K562 treated with DMSO at 1 percent for 12 hours (cell line): ENCODE results near the gene IKZF2. TPM values are rescaled to one million over a fixed set of nuclear protein-coding genes. Genes with fewer than 3 reads are reported as not detected.

ENCODE experiments used
- total RNA-seq: library from RNA; unstranded; fragments of 300-600 nt; gene quantifications from 2 replicates; pipeline ENCODE4 v1.2.3, GENCODE V29; 2022; ENCODE audit not compliant: insufficient read depth

IKZF2 gene
- 0.14 TPM in 1 of 2 replicates, not detected in the other for total RNA-seq

GRCh38 chr2:213151437-213152064 is at the start of gene IKZF2:
TSS of gene IKZF2 (minus strand) at chr2:213151612. CDS start at chr2:213148629, 2,983 bp downstream.

Other genes with a start within 250 kb of the IKZF2 start
- gene SPAG16, start 132.9 kb upstream of the IKZF2 start, total RNA-seq: 2.0 and 4.6 TPM in 2 replicates